ENCODE data around the gene IP6K3. TPM values are rescaled to one million over a fixed set of nuclear protein-coding genes. Genes with fewer than 3 reads are reported as not detected.
A peak's percentile ranks its signal among the peaks of the same experiment; 100 is the strongest.

The IP6K3 gene
- total RNA-seq, 1 experiment from 2014 or later = not detected

DNA sequence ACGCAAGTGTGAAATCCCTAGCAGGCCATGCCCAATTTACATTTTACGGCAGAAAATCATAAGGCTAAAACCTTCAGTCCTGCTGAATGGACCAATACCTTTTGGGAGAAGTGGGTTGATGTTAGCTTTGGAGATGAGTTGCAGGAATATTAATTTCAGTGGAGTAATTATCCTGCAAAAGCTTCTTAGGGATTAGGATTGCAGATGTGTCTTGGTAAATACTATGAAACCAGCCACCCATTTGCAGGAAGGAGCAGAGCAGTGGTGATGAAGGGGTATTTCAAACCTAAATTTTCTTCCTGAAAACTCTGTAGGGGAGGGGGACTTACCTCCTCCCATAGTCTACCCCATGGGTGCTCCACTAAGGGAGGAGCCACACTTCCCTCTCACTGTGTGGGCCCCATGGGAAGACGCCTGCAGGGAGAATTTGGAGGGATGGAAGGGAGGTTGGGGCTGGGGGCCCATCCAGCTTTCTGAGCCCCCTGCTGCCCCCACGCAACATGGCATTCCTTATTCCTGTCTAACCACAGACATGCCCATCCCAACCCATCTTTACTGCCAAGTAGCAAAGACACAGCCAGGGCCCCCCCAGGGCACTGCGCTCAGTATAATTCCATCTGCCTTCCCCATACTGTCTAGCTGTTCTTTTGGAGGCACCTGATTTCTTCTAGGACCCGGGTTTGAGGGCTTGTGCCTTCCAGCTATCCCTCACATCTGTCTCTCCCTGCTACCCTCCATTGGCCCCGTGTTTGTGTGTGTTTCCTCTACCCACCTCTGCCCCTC, 20.6 kb downstream of the IP6K3 start:
- Histone ChIP-seq H3K27ac (ENCODE audit: low read length) (no peak overlapping the region), H3K9me3 (ENCODE audit: low read length) (no peaks in the 10 kb centered on the region), H3K4me1 (ENCODE audit: low read length) (peaks cover 19% of the 10 kb centered on the region), H4K20me1 (ENCODE audit: insufficient read depth, low read depth, low read length) (peaks cover 9% of the 10 kb centered on the region; the same call in 1 of the 2 replicates), H3K9ac (ENCODE audit: low read length) (no peak overlapping the region), H3K27me3 (ENCODE audit: low read length) (no peaks in the 10 kb centered on the region), H3K4me2 (ENCODE audit: low read depth, low read length, poor library complexity, severe bottlenecking) (no peak overlapping the region), H3K36me3 (ENCODE audit: insufficient read depth, low read length) (no peaks in the 10 kb centered on the region), H3K9me2 (replicated peaks; ENCODE audit: insufficient read depth, low read length) (no peaks in the 10 kb centered on the region), H3K4me3 (ENCODE audit: low read length) (no peak overlapping the region), H2AFZ (ENCODE audit: low read length) (no peak overlapping the region), H3K79me2 (ENCODE audit: low read length) (no peaks in the 10 kb centered on the region)
- no peak for DNase-seq

DNA sequence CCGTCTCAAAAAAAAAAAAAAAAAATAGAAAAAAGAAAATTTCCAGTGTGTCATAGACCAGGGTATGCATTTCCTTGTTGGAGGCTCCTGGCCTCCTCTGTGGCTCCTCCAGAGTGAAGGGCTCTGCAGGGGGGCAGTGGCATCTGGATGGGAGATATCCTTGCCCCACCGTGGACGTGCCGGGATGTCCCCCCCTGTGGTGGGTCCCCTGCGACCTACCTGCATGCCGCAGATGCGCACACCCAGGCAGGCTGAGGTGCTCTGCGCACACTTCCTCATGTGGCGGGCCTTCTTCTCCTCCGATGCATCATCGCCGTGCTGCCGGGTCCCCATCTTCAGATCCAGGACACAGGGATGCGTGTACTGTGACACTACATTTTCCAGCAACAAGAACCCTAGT, 21.5 kb downstream of the IP6K3 start:
- H3K9me3 ChIP-seq (ENCODE audit: low read length) = no peaks in the 10 kb centered on the region
- no peak for DNase-seq
- no peak overlapping the region for H3K4me2 ChIP-seq (ENCODE audit: low read depth, low read length, poor library complexity, severe bottlenecking)
- H3K4me3 ChIP-seq (ENCODE audit: low read length) = no peak overlapping the region
- H3K27me3 ChIP-seq (ENCODE audit: low read length) = no peaks in the 10 kb centered on the region
- H2AFZ ChIP-seq (ENCODE audit: low read length) = no peak overlapping the region
- no peaks in the 10 kb centered on the region for H3K36me3 ChIP-seq (ENCODE audit: insufficient read depth, low read length)
- H4K20me1 ChIP-seq (ENCODE audit: insufficient read depth, low read depth, low read length) = peaks cover 14% of the 10 kb centered on the region; the same call in 1 of the 2 replicates
- H3K9me2 ChIP-seq (replicated peaks; ENCODE audit: insufficient read depth, low read length) = no peaks in the 10 kb centered on the region
- no peak overlapping the region for H3K27ac ChIP-seq (ENCODE audit: low read length)
- no peak overlapping the region for H3K9ac ChIP-seq (ENCODE audit: low read length)
- H3K79me2 ChIP-seq (ENCODE audit: low read length) = no peaks in the 10 kb centered on the region
- peaks cover 25% of the 10 kb centered on the region for H3K4me1 ChIP-seq (ENCODE audit: low read length)

DNA sequence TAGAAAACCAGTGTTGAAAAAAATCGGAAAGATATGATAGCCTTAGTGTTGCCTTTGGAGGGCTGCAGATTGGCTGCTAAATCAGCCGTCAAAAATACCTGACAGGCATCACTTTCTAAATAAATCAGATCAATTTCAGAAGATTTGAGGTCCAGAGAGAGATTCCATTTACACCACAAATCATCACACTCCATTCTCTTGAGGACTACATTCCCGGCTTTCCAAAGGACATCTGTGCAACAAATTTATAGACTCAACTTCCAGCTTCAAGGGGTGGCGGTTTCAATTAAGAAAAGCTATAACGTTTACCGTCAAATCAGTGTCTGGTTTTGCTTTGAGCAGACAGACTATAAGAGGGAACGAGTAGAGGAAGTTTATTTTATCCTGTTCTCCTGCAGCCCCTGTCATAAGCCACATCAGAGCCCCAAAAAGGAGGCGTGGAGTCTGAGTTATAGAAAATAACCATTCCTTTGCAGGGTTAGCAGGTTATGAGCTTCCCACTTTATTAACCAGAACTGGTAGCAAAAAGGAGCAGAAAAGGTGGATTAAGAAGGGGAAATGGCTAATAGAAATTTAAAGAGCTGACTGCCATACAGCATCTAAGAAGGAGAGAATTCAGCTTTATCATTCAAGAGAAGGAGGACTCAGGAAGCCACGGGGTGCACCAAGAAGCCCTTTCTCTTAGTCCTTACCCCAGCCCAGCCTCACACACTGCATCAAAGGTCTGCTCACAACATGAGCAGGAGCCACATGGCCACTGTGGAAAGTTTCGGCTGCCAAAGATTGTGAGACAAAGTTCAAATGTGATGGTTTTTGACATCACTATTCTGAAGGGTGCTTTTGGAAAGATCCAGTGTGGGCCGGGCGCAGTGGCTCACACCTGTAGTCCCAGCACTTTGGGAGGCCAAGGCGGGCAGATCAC, 22.3 kb downstream of the IP6K3 start:
- DNase-seq = no peak
- Histone ChIP-seq H3K9ac (ENCODE audit: low read length) (no peak overlapping the region), H2AFZ (ENCODE audit: low read length) (no peak overlapping the region), H3K9me3 (ENCODE audit: low read length) (no peaks in the 10 kb centered on the region), H3K4me2 (ENCODE audit: low read depth, low read length, poor library complexity, severe bottlenecking) (no peak overlapping the region), H3K27me3 (ENCODE audit: low read length) (no peaks in the 10 kb centered on the region), H3K9me2 (replicated peaks; ENCODE audit: insufficient read depth, low read length) (no peaks in the 10 kb centered on the region), H3K79me2 (ENCODE audit: low read length) (no peaks in the 10 kb centered on the region), H3K27ac (ENCODE audit: low read length) (no peak overlapping the region), H3K4me1 (ENCODE audit: low read length) (peaks cover 25% of the 10 kb centered on the region), H4K20me1 (ENCODE audit: insufficient read depth, low read depth, low read length) (peaks cover 14% of the 10 kb centered on the region; the same call in 1 of the 2 replicates), H3K4me3 (ENCODE audit: low read length) (no peak overlapping the region), H3K36me3 (ENCODE audit: insufficient read depth, low read length) (no peaks in the 10 kb centered on the region)

DNA sequence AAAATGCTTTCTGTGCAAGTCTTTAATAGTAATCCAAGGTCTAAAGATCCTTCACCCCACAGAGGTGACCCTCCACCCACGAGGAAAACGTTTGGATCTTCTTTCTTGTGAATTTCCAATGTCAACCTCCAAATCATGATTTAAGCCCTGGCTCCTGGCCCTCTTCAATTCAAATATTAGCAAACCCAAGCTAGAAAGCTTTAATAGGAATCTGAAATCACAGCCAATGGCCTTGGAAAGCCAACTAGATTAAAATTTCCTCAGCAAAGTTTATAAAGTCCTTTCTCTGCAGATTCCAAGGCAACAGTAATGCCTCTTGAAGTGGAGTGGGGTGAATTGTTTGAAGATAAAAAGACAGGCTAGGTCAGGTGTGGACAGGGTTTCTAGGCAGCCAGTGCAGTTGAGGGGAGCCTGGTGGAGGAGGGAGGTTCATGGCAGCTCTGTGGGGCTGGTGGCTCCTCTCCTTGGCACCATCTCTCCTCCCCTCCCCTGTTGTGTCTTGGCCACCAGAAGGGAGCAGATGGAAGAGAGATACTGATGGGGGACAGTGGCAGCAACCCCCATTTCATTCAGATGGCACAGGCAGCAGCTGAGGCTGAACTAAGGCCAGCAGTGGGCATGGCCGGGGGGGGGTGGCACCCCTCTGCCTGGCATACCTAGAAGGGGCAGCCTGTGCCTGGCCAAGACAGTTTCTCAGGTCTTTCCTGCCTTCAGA, 23.2 kb downstream of the IP6K3 start:
- H3K4me1 ChIP-seq (ENCODE audit: low read length) = peaks cover 25% of the 10 kb centered on the region
- peaks cover 14% of the 10 kb centered on the region; the same call in 1 of the 2 replicates for H4K20me1 ChIP-seq (ENCODE audit: insufficient read depth, low read depth, low read length)
- no peaks in the 10 kb centered on the region for H3K9me2 ChIP-seq (replicated peaks; ENCODE audit: insufficient read depth, low read length)
- H3K79me2 ChIP-seq (ENCODE audit: low read length) = no peaks in the 10 kb centered on the region
- H3K9ac ChIP-seq (ENCODE audit: low read length) = no peak overlapping the region
- no peak overlapping the region for H3K4me2 ChIP-seq (ENCODE audit: low read depth, low read length, poor library complexity, severe bottlenecking)
- H3K9me3 ChIP-seq (ENCODE audit: low read length) = no peaks in the 10 kb centered on the region
- no peak overlapping the region for H3K27ac ChIP-seq (ENCODE audit: low read length)
- no peaks in the 10 kb centered on the region for H3K36me3 ChIP-seq (ENCODE audit: insufficient read depth, low read length)
- no peaks in the 10 kb centered on the region for H3K27me3 ChIP-seq (ENCODE audit: low read length)
- H2AFZ ChIP-seq (ENCODE audit: low read length) = no peak overlapping the region
- no peak for DNase-seq
- no peak overlapping the region for H3K4me3 ChIP-seq (ENCODE audit: low read length)

DNA sequence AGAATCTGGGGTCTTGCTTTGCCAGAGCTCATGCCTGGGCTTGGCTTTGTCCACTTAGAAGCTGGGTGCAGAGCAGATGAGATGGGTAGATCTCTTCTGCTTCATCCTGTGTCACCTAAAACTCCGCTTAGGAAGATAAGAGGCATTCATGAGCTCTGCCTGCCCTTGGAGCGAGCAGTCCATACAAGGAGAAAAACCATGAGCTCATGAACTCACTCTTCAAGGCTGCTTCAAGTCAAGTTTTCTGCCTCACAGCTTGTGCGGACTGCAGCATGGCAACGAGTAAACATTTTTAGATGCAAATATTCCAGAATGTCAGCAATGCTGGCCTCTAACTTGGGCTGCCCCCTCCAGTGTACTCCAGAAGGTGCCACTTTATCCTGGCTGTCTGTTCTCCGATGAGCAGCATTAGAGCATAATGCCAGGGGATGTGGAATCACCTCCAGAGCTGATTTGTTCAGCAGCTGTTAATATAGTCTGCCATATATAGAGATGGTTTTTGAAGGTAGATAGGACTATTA, 24.5 kb downstream of the IP6K3 start:
- no peak overlapping the region for H2AFZ ChIP-seq (ENCODE audit: low read length)
- no peak for DNase-seq
- H3K27me3 ChIP-seq (ENCODE audit: low read length) = no peaks in the 10 kb centered on the region
- H3K79me2 ChIP-seq (ENCODE audit: low read length) = no peaks in the 10 kb centered on the region
- H3K9me2 ChIP-seq (replicated peaks; ENCODE audit: insufficient read depth, low read length) = no peaks in the 10 kb centered on the region
- no peaks in the 10 kb centered on the region for H3K9me3 ChIP-seq (ENCODE audit: low read length)
- H3K4me1 ChIP-seq (ENCODE audit: low read length) = peaks cover 18% of the 10 kb centered on the region
- H3K9ac ChIP-seq (ENCODE audit: low read length) = no peak overlapping the region
- H3K36me3 ChIP-seq (ENCODE audit: insufficient read depth, low read length) = no peaks in the 10 kb centered on the region
- no peak overlapping the region for H3K27ac ChIP-seq (ENCODE audit: low read length)
- H3K4me3 ChIP-seq (ENCODE audit: low read length) = no peak overlapping the region
- peak overlapping the region; percentile 50 for H3K4me2 ChIP-seq (ENCODE audit: low read depth, low read length, poor library complexity, severe bottlenecking)
- peaks cover 10% of the 10 kb centered on the region; the same call in 1 of the 2 replicates for H4K20me1 ChIP-seq (ENCODE audit: insufficient read depth, low read depth, low read length)

DNA sequence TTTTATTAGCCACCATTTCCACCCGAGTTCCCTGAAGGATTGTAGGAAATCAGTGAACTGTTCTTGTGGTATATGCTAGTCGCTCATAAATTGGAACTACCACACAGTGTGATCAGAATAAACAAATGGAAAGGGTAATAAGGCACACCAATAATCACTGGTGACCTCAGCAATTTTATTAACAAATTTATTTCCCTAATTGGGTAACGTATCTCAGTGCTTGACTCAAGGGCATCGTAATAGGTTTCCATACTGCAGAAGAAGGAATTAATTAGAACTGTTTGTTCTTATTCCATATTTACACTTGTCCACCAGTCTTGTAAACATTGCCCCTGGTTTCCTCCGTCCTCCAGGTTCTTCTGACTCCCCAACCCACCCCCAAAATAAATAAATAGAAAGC, 25.2 kb downstream of the IP6K3 start:
- Histone ChIP-seq H2AFZ (ENCODE audit: low read length) (no peak overlapping the region), H3K27me3 (ENCODE audit: low read length) (no peaks in the 10 kb centered on the region), H3K4me3 (ENCODE audit: low read length) (0 out of 2 replicates have a peak overlapping the region, but pooled peaks have one; percentile 15), H3K4me2 (ENCODE audit: low read depth, low read length, poor library complexity, severe bottlenecking) (peak overlapping the region; percentile 50), H3K9ac (ENCODE audit: low read length) (no peak overlapping the region), H3K9me2 (replicated peaks; ENCODE audit: insufficient read depth, low read length) (no peaks in the 10 kb centered on the region), H3K27ac (ENCODE audit: low read length) (no peak overlapping the region), H3K79me2 (ENCODE audit: low read length) (no peaks in the 10 kb centered on the region), H3K36me3 (ENCODE audit: insufficient read depth, low read length) (no peaks in the 10 kb centered on the region), H3K9me3 (ENCODE audit: low read length) (no peaks in the 10 kb centered on the region), H4K20me1 (ENCODE audit: insufficient read depth, low read depth, low read length) (peaks cover 9% of the 10 kb centered on the region; the same call in 1 of the 2 replicates), H3K4me1 (ENCODE audit: low read length) (peaks cover 17% of the 10 kb centered on the region)
- DNase-seq = peak; percentile 52

DNA sequence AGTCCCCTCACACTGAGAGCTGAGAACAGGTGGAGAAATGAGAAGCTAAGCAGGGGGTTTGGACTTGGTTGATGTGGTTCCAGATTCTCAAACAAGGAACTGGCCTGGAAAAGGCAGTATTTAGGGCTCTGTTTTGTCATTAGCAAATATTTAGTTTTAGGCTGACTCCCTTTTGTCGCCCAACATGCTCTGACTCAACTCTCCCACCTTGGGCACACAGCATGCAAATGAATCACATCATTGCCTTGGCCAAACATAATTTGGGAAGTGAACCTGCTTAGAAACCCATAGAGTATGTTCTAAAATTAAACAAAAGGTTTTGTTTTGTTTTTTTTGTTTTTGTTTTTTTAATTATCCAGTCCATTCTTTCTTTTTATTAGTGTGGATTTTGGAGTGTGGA, 25.7 kb downstream of the IP6K3 start:
- Histone ChIP-seq H3K9ac (ENCODE audit: low read length) (no peak overlapping the region), H3K4me2 (ENCODE audit: low read depth, low read length, poor library complexity, severe bottlenecking) (peak overlapping the region; percentile 50), H4K20me1 (ENCODE audit: insufficient read depth, low read depth, low read length) (peaks cover 9% of the 10 kb centered on the region; the same call in 1 of the 2 replicates), H3K4me1 (ENCODE audit: low read length) (peaks cover 17% of the 10 kb centered on the region), H3K9me3 (ENCODE audit: low read length) (no peaks in the 10 kb centered on the region), H3K27ac (ENCODE audit: low read length) (no peak overlapping the region), H2AFZ (ENCODE audit: low read length) (no peak overlapping the region), H3K27me3 (ENCODE audit: low read length) (no peaks in the 10 kb centered on the region), H3K9me2 (replicated peaks; ENCODE audit: insufficient read depth, low read length) (no peaks in the 10 kb centered on the region), H3K36me3 (ENCODE audit: insufficient read depth, low read length) (no peaks in the 10 kb centered on the region), H3K4me3 (ENCODE audit: low read length) (0 out of 2 replicates have a peak overlapping the region, but pooled peaks have one; percentile 15), H3K79me2 (ENCODE audit: low read length) (no peaks in the 10 kb centered on the region)
- DNase-seq = peak; percentile 57
